GM19193 (cell line): ENCODE data around the gene UBE2E1.

Experiments used
- POLR2A ChIP-seq: IDR thresholded peaks from 4 replicates; pipeline ENCODE4 v1.6.1; 2011; ENCODE audit not compliant: insufficient read depth, insufficient read length; ENCODE audit errors: extremely low read depth

Gene UBE2E1

DNA sequence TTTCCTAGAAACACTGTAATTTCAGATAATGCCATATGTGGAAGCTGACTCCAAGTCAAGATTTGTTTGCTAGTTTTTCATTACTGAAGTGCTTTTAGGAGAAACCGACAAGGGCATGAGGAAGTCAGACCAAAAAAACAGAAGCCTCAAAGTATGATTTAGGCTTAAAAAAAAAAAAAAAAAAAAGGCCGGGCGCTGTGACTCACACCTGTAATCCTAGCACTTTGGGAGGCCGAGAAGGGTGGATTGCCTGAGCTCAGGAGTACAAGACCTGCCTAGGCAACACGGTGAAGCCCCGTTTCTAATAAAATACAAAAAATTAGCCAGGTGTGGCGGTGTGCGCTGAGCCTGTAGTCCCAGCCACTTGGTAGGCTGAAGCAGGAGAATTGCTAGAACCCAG is 122.8 kb downstream of the UBE2E1 start:
- no peak for TF ChIP-seq POLR2A

DNA sequence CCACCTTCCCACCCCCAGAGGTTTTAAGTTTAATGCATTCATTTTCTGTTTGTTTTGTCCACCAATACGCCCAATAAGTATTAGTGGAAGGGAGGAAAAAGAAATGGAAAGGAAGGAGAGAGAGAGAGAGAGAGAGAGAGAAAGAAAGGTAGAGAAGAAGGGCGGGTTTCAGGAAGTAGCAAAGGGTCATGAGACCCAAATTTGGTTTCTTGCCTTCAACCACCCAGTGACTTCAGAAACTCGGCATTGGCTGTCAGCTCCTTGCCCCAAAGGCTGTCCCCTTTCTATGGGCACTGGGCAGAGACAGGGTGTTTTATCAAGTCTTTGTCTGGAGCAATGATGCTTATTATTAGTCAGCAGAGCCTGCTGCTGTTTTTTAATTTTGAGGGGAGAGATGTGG is 125.8 kb downstream of the UBE2E1 start:
- no peak for TF ChIP-seq POLR2A

DNA sequence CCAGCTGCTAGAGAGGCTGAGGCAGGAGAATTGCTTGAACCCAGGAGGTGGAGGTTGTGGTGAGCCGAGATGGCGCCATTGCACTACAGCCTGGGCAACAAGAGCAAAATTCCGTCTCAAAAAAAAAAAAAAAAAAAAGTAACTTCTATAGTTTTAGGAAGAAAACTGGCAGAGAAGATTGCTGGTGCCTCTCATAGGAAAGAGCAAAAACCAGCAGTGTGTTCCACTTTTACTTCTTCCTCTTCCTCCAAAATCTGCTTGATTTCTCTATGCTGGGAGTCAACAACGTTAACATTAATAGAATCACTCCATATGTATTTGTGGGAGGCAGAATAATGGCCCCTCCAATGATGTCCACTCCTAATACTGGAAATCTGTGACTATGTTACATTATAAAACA is 126.8 kb downstream of the UBE2E1 start:
- TF ChIP-seq POLR2A: no peak

DNA sequence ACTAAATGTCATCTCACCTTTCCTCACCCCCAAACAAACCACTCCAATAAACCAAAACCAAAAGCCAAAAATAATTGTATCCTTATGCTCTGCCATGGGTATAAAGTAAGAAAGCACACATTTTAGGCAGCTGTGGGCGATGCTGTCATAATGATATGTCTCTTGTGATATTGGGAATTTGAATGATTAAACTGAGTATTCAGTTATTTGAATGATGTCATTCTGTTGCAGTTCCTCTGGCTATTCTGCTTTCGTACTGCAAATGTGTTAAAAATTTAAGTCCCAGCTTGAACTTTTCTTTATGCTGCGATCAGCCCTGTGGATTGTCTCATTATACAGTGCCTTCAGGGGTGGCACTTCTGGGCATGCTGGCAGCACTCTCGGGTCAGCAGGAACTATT is 128.5 kb downstream of the UBE2E1 start:
- no peak for TF ChIP-seq POLR2A

DNA sequence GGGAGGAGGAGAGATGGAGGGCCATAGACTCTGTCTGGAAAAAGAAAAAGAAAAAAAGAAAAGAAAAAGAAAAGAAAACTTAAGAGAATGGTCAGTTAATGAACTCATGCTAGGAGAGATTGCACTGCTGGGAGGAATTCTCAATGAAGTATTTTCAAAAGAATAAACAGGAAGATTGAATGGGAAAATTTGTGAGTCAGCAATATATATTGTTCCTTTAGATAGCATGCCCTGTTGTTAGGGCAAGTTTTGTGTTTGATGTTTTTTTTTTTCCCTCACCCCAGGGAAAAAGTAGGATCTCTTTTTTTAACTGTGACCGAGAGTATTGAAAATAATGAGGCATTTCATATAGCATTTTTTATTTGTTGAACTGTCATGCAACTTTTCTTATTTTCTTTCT is 131.5 kb downstream of the UBE2E1 start:
- no peak for TF ChIP-seq POLR2A

DNA sequence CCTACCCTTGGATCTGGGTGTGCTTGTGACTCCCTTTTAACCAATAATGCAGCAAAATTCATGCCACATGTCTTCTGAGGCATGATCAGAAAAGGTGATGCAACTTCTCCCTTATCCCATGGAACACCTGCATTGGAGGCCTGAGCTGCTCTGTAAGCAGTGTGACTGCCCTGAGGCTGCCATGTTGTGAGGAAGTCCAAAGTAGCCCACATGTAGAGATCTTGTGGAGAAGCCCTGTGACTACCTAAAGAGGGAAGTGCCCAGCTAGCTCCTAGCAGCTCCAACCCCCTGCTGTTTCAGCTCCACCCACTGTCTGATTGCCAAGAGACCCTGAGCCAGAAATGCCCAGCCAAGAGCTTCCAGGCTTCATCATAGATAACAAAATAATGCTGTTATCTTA is 132.9 kb downstream of the UBE2E1 start:
- no peak for TF ChIP-seq POLR2A

DNA sequence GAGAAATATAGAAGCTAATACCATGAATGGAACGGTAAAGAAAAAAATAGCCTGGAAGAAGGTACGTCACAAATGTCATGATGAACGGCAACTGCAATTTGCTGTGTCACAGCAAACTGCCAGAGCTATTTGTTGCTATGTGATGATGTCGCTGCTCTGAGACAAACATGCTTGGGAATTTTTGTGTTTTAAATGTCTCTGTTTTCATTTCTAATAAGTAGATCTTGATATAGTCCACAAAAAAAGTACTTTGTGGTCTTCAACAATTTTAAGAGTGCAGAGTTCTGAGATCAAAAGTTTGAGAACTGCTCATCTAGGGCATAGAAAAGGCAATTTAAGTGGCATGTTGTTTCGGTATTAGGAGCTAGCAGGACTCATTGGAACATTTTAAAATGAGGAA is 135.0 kb downstream of the UBE2E1 start:
- TF ChIP-seq POLR2A: no peak
